GM19035 (cell line): ENCODE results near the gene FADS2.

Source experiments
- ATAC-seq: cut with Tn5 transposase; IDR thresholded peaks from one replicate; pipeline ENCODE4 v1.9.1; 2021; ENCODE audit not compliant: unreplicated experiment

FADS2 gene

GRCh38 chr11:61827571-61828378 lies at the start of gene FADS2:
Gene FADS2, plus strand, starts transcription at chr11:61828300. Its CDS starts 91 bp downstream, at chr11:61828391.
- peak; percentile 74 for ATAC-seq

- no peak for ATAC-seq
Observed at GRCh38 chr11:61778357-61778886, 49.7 kb upstream of the FADS2 start.

- ATAC-seq = no peak
Observed at GRCh38 chr11:61778920-61779650, 49.0 kb upstream of the FADS2 start.

DNA sequence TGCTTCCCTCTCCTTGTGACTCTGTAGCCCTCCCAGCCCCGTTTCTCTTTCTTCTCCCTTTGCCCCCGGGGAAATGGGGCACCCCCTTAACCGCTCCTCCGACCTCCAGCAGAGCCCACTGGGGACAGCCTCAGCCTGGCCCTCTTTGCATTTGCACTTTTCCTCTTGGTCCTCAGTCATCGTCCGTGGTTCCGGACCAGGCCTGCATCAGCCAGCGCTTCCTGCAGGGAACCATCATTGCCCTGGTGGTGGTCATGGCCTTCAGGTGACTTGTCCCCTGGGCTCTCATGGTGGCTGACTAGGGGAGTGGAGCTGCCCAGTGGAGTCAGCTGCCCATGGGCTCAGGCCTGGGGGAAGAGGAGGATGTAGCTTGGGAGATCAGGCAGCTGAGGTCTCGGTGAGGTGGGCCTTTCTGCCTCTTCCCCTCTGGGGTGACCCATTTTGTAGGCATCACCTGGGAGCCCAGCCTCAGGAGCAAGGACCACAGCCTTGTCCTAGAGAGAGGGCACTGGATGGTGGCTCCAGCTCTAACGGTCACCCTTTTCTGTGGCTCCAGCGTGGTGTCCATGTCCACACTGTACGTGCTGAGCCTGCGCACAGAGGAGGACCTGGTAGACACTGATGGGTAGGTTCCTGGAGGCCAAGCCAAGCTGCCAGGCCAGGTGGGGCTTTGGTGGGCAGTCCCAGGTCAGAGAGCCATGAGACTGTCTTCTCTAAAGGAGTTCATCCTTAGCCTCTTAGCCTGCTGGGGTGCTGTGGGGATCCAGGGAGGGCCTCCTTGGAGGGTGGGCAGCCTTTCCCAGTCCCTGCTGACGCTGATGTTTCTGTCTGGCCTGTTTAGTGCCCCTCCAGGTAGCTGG lies 48.2 kb upstream of the FADS2 start:
- no peak for ATAC-seq

DNA sequence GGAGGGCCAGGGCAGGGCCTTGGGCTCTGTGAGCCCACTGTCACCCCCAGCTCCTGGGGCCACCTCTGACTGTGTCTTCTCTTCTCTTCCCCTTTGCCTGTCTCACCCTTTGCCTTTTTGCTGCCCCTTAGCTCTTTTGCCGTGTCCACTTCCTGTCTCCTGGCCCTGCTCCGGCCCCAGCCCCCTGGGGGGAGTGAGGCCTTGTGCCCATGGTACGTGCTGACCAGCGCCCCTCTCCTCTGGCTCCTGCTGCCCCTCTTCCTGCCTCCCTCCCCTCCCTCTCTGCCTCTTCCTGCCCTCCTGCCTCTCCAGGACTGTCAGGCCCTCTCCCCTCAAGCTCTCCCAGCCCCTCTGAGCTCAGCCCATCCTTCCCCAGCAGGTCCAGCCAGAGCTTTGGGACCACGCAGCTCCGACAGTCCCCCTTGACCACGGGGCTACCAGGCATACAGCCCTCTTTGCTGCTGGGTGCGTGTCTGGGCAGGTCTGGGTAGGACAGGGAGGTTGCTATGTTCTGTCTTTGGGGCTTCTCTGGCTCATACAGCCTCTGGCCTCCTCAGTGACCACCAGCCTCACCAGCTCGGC lies 47.4 kb upstream of the FADS2 start:
- ATAC-seq = no peak

GRCh38 chr11:61781585-61781984 lies 46.5 kb upstream of the FADS2 start:
- no peak for ATAC-seq

- ATAC-seq = no peak
Observed at GRCh38 chr11:61782299-61782698, 45.8 kb upstream of the FADS2 start.

- no peak for ATAC-seq
Observed at GRCh38 chr11:61782841-61783240, 45.3 kb upstream of the FADS2 start.

DNA sequence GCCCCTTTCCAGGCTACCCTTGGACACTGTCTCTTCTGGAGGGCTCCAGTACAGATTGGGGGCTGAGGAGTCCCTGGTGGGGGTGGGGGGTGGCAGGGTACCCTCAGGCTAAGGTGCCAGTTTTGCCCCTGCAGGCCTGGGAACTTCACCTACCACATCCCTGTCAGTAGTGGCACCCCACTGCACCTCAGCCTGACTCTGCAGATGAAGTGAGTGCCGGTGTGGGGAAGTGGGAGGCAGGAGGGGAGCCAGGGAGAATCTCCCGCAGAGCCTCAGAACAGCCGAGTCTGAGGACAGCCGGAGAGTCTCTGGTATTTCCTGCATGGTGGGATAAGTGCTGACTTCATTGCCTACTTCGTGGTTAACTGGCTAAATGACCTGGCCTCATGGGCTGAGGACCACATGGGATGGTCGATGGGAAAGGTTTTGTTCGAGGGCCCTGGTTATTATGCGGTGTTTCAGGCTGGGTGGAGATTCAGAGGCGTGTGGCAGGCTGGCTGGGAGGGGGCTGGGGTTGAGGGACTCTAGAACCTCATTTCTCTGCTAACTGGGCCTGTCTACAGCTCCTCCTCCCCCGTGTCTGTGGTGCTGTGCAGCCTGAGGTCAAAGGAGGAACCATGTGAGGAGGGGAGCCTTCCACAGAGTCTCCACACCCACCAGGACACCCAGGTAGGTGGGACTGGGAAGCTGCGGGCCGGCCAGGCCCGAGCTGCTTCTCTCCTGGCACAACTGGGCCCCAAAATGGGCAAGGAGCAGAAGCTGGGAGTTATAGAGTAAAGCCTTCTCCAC lies 44.2 kb upstream of the FADS2 start:
- no peak for ATAC-seq

- ATAC-seq = no peak
Observed at GRCh38 chr11:61784506-61784805, 43.6 kb upstream of the FADS2 start.

DNA sequence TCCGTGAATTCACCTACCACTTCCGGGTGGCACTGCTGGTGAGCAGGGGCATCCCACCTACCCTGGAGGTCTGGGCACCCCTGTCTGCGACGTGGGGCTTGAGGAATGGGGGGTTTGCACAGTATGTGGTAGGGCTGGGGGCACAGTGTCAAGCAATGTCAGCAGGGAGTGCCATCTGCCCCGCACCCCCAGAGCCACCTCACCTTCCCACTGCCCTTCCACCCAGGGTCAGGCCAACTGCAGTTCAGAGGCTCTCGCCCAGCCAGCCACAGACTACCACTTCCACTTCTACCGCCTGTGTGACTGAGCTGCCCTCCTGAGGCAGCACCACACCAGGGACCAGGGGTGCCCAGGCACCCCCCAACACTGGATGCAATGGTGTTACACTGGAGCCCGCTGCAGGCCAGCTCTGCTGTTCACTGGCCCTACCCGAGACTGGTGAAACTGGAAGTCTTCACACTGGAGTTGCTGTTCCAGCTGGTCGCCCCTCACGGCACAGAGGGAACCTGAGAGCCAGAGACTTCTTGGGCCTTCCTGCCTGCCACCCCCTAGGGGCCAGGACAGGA lies 42.2 kb upstream of the FADS2 start:
- no peak for ATAC-seq

- ATAC-seq = no peak
Observed at GRCh38 chr11:61787928-61788491, 40.1 kb upstream of the FADS2 start.

DNA sequence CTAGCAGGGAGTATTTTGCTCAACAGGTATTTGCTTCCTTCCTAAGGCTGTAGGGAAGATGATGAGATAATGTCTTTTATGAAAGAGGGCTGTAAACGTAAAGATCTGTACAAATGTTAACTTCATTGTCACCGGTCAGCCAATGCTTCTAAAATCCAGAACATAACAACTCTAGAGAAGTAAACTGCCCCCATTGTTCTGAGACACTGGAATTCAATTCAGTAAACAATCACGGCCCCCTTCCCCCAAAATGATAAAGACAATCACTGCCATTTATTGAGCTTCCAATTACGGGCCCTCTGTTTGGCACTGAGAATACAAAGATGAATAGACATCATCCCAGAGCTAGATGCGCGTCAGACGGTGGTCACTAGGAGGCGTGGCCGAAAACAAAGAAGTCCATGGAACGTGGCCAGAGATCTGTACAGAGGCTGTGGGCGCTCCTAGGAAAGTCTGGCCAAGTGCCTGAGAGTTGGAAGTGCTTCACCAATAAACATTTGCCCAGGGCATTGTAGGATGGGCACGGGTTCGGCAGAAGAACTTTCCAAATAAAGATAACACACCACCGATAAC lies 36.3 kb upstream of the FADS2 start:
- no peak for ATAC-seq

- ATAC-seq = peak; percentile 84
Observed at GRCh38 chr11:61792310-61793082, 35.6 kb upstream of the FADS2 start, which contains the start of the genes FEN1 and TMEM258. Gene FEN1, plus strand, starts transcription at chr11:61792911. Its CDS starts 2,451 bp downstream, at chr11:61795362. Gene TMEM258, minus strand, starts transcription at chr11:61792599. Its CDS starts 41 bp downstream, at chr11:61792558.

- peak; percentile 3 for ATAC-seq
Observed at GRCh38 chr11:61793083-61793828, 34.8 kb upstream of the FADS2 start.

DNA sequence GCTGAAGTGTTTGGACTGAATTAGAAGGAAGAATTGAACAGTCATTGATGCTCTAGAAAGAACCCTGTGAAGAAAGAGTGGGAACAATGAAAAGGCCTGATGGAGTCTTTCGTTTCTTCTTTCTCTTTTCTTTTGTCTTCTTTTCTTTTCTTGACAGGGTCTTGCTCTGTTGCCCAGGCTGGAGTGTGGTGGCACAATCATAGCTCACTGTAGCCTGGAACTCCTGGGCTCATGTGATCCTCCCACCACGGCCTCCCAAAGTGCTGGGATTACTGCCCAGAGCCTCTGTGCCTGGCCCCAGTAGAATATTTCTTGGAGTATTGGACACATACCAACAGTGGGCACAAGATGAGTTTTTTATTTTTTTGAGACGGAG lies 34.3 kb upstream of the FADS2 start:
- no peak for ATAC-seq

DNA sequence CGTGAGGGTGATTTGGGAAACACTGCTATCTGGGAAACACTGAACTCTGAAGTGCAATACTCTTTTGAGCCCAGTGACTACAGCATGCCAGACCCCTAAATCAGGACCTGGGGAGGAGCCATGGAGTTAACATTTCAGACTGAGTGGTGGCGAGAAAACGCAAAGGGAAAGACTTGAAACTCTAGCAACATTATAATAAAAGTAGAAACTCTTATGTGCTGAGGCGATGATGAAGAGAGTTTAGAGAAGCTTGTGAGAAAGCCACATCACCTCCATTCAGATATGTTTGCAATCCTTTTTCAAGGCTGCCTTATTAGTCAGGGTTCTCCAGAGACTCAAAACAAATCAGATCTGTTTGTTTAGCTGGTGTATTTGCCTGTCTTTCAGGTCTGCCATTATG lies 33.5 kb upstream of the FADS2 start:
- no peak for ATAC-seq

GRCh38 chr11:61795459-61795858 lies 32.6 kb upstream of the FADS2 start:
- ATAC-seq = no peak
